GM19397 (cell line): ENCODE data around the gene EML5.

Experiments
- ATAC-seq: cut with Tn5 transposase; IDR thresholded peaks from one replicate; pipeline ENCODE4 v1.9.1; 2021; ENCODE audit warnings: mild to moderate bottlenecking, moderate library complexity; ENCODE audit not compliant: unreplicated experiment

Gene EML5

GRCh38 chr14:88727057-88727456 lies 65.7 kb downstream of the EML5 start:
- ATAC-seq: no peak

GRCh38 chr14:88710709-88711108 lies 82.0 kb downstream of the EML5 start:
- ATAC-seq: no peak

GRCh38 chr14:88707088-88707487 lies 85.7 kb downstream of the EML5 start:
- ATAC-seq: no peak

- ATAC-seq: no peak
Measured at GRCh38 chr14:88706425-88706824, 86.3 kb downstream of the EML5 start.

- no peak for ATAC-seq
Measured at GRCh38 chr14:88698651-88699050, 94.1 kb downstream of the EML5 start.

GRCh38 chr14:88695870-88696269 lies 96.9 kb downstream of the EML5 start:
- no peak for ATAC-seq

- ATAC-seq: no peak
Measured at GRCh38 chr14:88688386-88688785, 104.4 kb downstream of the EML5 start.

DNA sequence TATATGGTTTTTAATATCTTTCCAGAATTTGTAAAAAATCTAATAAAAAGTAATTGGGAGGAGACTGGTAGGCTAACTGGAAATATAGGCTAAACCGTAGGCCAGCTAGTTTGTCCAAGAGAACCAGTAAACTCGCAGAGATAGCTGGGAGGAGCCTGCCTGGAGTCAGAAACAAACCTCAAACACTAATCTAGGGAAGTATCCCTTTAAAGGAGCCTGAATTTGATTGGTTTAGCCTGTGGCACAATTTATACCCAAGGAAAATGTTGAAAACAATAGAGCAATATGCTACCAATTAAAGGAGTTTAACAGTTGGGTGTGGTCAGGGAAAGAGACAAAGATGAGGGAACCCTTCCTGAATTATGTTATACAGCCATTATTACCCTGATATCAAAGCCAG lies 109.6 kb downstream of the EML5 start:
- ATAC-seq: no peak

- ATAC-seq: no peak
Measured at GRCh38 chr14:88682495-88683114, 110.1 kb downstream of the EML5 start.

DNA sequence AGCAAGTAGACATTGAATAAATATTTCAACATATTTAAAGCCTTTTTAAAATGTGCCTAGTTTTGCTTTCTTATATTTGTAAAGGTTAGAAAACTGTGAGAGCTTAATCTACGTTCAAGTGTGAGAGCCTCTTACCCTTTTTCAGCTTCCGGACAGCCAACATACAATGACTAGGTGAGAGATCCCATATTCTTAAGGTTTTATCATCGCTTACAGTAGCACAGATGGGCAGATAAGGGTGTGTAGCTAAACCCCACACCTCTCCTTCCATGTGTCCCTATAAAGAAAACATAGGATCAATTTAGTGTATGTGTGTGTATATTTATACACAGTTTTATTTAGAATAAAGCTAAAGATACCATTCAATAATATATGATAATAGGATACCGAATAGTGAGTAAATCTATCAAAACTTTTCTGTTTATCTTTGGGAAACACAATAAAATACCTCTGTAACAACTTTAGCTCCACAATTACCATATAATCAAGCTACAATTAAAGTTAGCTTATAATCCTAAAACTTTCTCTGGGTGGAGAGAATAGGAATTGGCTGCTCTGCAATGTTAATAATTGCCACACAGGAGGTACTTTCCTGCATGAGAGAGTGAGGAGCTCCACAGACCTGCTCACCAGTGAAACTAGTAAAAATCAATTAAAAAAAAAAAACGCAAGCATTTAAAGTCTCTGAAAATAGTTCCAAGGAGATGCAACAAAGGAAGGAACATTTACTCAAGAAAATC lies 110.8 kb downstream of the EML5 start:
- ATAC-seq: no peak

DNA sequence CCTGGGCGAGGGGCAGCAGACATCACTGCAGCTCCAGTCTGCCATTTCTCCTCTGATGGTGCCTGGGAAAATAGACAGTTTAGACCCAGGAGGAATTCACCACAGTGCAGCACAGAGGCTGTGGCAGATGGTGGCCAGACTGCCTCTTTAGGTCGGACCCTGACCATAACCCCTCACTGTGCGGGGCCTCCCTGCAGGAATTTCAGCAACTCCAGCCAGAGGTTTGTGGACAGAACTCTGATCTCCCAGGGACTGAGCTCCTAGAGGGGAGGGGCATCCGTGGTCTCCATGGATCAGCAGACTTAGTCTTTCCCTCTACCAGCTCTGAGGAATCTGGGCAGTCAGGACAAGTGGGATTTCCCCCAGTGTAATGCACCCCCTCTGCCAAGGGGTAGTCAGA lies 123.4 kb downstream of the EML5 start:
- ATAC-seq: no peak

DNA sequence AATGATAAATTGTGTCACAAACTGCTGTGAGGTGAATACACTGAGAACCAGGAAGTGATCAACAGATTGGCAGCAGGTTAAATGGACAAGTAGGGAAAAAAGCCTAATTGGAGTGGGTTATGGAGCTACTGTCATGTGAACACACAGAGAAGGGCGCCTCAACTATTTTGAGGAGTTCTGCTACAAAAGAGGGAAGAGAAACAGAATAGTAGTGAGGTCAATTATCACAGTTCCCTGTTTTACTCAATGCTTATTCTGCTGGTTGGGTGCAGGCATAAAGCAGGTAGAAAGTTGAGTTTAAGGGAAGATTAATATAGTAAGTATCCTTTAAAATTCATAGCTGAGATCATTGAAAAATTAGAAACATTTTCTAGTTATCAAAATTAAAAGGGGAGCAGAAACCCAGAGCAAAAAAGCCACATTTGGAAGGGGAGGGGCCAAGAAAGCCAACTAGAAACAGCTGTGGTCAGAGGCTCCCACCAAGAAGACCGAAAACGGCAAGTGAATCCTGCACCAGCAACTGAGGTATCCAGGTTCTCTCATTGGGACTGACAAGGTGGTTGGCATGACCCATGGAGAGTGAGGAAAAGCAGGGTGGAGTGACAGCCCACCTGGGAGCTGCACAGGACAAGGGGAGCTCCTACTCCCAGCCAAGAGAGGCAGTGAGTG lies 124.2 kb downstream of the EML5 start:
- ATAC-seq: peak; percentile 47

DNA sequence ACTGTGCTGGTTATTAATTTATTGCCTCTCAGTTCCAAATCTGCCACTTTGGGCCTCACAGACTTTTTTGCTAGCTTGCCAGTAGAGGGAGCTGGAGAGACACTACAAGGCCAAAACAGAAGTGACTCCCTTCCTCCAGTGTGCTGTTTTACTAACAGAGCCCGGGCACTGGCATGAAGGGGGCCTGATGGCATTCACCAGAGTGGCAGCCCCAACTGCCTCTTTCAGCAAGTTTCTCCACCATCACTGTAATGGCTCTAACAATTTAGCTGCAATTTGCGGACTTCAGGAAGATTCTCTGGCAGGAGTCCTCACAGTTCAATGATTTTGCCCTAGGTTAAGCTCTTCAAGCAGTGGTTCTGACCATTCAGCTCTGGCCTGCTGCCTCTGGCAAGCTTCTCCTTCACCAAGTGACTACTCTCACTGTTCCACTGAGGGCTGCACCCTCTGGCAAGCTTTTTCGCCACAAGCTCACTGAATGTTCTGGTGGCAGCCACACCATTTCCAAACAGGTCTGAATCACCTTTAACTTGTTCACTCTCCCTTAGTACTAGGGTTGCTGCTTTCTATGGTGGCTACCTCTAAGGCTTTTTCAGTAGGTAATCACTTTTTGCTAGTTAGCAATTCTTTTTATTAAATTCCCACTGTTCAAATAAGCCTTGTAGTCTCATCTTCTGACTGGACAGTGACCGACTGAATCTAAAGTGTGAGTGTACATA lies 125.0 kb downstream of the EML5 start:
- ATAC-seq: peak; percentile 78

- ATAC-seq: no peak
Measured at GRCh38 chr14:88660056-88660455, 132.7 kb downstream of the EML5 start.

DNA sequence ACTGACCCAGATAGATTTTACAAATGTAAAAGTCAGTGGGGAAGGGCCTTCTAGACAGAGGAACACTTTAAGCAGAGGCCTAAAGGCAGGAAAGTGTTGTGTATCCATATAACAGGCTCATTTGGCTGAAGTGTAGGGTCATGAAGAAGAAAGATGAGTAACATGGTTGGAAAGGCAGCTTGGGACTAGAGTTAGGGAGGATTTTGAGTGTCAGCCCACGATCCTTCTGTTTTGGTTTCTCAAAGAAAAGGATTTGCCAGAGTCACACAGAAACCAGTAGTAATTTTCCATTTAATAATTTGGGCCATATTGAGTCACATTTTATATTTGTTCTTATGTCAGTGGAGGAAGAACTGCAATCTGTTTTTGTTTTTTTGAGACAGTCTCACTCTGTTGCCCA lies 153.5 kb downstream of the EML5 start:
- ATAC-seq: no peak

DNA sequence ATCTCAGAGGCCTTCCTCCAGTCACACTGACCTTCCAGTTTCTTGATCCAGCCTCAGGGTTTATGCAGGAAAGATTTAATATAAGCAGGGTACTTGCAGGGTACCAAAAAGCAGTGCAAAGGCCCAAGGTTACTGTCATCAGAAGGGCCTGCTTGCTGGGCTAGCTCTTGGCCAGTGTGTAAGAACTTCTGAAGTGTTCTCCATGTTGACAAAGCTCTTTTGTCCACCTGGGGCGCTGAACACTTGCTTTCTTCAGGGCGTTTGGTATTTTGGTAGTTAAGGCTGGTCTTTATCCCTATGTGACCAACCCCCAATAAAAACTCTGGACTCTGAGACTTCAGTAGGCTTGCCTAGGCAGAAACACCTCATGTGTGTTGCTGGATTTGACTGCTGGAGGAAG lies 160.2 kb downstream of the EML5 start:
- no peak for ATAC-seq

DNA sequence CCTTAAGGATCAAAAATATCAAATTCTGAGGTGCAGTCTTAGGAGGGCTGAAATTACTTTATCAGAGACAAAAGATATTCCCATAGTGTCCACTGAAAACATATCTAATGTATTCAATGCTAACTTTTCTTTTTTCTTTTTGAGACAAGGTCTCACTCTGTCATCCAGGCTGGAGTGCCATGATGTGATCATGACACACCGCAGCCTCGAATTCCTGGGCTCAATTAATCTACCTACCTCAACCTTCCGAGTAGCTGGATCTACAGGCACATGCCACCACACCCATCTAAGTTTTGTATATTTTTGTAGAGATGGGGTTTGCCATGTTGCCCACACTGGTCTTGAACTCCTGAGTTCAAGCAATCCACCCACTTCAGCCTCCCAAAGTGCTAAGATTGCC lies 161.7 kb downstream of the EML5 start:
- ATAC-seq: no peak

GRCh38 chr14:88630565-88630964 lies 162.2 kb downstream of the EML5 start:
- ATAC-seq: no peak

- ATAC-seq: no peak
Measured at GRCh38 chr14:88628462-88628861, 164.3 kb downstream of the EML5 start.

DNA sequence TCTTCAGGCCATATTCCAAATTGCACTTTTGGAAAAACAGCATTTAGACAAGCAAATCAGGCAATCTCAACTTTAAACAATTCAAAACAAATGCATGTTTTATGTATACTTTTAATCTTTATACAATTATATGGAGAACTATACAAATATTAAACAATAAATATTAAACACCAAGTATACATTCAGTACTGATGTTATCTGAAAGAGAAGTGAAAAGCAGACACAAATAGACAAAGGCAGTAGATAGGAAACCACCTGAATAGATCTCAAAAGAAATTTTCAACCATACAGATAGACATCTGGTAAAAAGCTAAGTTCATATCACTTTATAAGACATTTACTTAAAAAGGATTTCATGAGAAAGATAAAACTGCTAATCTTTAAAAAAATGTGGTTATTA lies 164.7 kb downstream of the EML5 start:
- ATAC-seq: no peak

- ATAC-seq: no peak
Measured at GRCh38 chr14:88625671-88626070, 167.1 kb downstream of the EML5 start.

DNA sequence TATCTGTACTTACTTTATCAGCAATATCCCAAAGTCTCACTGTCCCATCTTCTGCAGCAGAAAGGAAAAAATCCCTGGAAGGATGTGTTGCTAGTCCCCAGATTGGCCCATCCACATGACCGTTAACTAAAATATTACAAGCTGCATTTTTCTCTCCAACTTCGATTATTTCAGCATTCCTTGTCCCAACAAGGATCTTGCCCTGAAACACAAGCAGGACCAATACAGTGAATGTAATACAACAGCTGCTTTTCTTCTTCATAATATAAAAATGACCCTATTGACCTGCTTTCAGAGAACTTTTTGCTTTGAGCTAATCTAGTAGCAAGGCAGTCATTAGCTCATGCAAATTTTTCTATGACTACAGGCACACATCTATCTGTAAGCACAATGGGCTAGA lies 171.7 kb downstream of the EML5 start:
- no peak for ATAC-seq
